Activated naive CD8-positive, alpha-beta T cell (primary cell): ENCODE results near the gene TRMT112.
"Not testable (repeated sequence)": the region's sequence is repeated elsewhere in the genome, so short reads cannot be mapped to it uniquely, and the experiment has no call there.

ENCODE experiments used
- H3K27ac Mint-ChIP-seq: one replicate; pipeline ENCODE4 v1.8.0; 2021; ENCODE audit warnings: mixed read lengths
- H3K27me3 Mint-ChIP-seq: one replicate; pipeline ENCODE4 v1.8.0; 2021; ENCODE audit warnings: mixed read lengths
- H3K36me3 Mint-ChIP-seq: one replicate; pipeline ENCODE4 v1.8.0; 2021; ENCODE audit warnings: mixed read lengths
- H3K4me1 Mint-ChIP-seq: one replicate; pipeline ENCODE4 v1.8.0; 2021; ENCODE audit warnings: low read depth, mixed read lengths
- H3K4me3 Mint-ChIP-seq: one replicate; pipeline ENCODE4 v1.8.0; 2021; ENCODE audit warnings: mild to moderate bottlenecking, mixed read lengths
- H3K9me3 Mint-ChIP-seq: one replicate; pipeline ENCODE4 v1.8.0; 2021; ENCODE audit warnings: low read depth, mixed read lengths

The TRMT112 gene

GRCh38 chr11:64314146-64314804 is 3.1 kb downstream of the TRMT112 start:
- Mint-ChIP-seq H3K9me3 (no peaks in the 10 kb centered on the region), H3K27me3 (no peaks in the 10 kb centered on the region), H3K4me1 (peaks cover 38% of the 10 kb centered on the region), H3K27ac (peak overlapping the region; percentile 66), H3K36me3 (peaks cover 10% of the 10 kb centered on the region), H3K4me3 (peak overlapping the region; percentile 44)

DNA sequence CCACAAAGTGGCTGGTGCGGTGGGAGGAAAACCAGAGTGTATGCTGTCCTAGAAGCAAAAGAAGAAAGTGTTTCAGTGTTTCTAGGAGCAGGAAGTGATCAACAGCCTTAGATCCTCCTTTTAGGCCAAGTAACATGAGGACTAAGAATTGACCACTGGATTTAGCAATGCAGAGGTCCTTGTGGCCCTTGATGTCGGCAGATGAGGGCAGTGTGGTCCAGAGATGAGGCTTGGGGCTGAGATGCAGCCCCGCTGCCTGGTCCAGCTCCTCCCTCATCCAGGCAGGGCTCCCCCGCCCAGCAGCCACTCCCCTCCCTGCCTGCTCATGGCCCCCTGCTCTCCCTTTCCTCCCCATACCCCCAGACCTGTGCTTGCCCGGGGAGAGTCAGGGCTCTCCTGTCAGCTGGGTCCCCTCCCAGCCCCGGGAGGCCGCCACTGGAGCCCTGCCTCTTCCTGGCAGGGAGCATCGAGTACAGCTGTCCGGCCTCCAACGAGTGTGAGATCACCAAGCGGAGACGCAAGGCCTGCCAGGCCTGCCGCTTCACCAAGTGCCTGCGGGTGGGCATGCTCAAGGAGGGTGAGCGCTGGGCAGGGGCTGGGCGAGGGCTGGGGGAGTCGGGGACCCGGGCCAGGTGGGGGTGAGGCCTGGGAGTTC is 3.7 kb downstream of the TRMT112 start:
- peak overlapping the region; percentile 66 for H3K27ac Mint-ChIP-seq
- peaks cover 10% of the 10 kb centered on the region for H3K36me3 Mint-ChIP-seq

DNA sequence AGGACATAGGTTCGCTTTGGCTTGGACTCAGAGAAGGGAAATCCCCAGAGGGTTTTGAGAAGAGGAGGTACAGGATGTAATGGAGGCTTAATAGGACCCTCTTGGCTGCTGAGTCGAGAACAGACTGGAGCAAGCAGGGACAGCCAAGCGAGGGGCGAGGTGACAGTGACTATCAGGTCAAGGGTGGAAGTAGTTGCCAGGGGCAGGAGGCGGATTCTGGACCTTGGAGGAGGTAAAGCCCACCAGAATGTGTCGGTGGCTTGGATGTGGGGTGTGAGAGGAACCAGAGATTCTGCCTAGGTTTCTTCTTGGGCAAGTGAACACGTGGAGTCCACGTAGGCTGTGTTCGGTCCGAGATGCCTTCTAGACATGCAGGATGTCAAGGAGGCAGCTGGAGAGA is 4.4 kb downstream of the TRMT112 start:
- Mint-ChIP-seq H3K4me1 (peaks cover 33% of the 10 kb centered on the region), H3K27me3 (no peaks in the 10 kb centered on the region), H3K36me3 (peaks cover 10% of the 10 kb centered on the region), H3K4me3 (no peak overlapping the region), H3K9me3 (no peaks in the 10 kb centered on the region), H3K27ac (peak overlapping the region; percentile 66)

More for the DNA sequence above, 3.7 kb downstream of the TRMT112 start:
- Mint-ChIP-seq H3K4me1 (peaks cover 33% of the 10 kb centered on the region), H3K4me3 (no peak overlapping the region), H3K27me3 (no peaks in the 10 kb centered on the region), H3K9me3 (no peaks in the 10 kb centered on the region)

DNA sequence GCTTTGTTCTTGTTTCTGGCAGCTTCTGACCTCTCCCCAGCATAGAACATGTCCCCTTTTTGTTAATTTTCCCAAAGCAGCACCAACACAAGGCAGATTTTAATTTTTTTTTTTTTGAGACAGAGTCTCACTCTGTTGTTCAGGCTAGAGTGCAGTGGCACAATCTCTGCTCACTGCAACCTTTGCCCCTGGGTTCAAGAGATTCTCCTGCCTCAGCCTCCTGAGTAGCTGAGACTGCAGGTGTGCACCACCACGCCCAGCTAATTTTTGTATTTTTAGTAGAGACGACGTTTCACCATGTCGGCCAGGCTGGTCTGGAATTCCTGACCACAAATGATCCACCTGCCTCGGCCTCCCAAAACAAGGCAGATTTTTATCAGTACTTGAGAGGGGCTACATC is 9.6 kb downstream of the TRMT112 start:
- not testable (repeated sequence) for H3K9me3 Mint-ChIP-seq, H3K27me3 Mint-ChIP-seq, H3K36me3 Mint-ChIP-seq
- Mint-ChIP-seq H3K4me1 (peaks cover 37% of the 10 kb centered on the region), H3K27ac (peak overlapping the region; percentile 78), H3K4me3 (peak overlapping the region; percentile 100)

DNA sequence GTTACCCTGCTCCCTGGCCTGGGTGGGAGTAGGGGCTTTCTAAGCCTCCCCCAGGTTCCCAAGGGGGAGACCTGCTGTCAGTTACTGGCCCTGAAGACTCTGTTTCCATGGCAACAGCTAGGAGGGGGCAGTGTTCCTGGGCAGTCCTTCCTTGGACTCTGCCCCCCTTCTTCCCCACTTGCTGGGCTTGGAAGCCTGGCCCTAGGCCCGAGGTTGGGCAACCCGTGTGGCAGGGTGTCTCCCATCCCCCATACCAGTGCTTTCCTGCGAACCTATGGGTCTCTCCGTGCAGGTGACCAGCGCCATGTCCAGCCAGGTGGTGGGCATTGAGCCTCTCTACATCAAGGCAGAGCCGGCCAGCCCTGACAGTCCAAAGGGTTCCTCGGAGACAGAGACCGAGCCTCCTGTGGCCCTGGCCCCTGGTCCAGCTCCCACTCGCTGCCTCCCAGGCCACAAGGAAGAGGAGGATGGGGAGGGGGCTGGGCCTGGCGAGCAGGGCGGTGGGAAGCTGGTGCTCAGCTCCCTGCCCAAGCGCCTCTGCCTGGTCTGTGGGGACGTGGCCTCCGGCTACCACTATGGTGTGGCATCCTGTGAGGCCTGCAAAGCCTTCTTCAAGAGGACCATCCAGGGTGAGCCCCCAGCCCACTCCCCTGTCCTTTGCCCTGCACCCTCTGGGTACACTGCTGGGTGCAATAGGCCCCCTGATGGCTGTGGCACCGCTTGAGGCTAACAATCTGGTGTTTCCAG is 10.3 kb downstream of the TRMT112 start:
- H3K4me1 Mint-ChIP-seq: peaks cover 32% of the 10 kb centered on the region
- peak overlapping the region; percentile 96 for H3K27ac Mint-ChIP-seq
- H3K27me3 Mint-ChIP-seq: no peaks in the 10 kb centered on the region

DNA sequence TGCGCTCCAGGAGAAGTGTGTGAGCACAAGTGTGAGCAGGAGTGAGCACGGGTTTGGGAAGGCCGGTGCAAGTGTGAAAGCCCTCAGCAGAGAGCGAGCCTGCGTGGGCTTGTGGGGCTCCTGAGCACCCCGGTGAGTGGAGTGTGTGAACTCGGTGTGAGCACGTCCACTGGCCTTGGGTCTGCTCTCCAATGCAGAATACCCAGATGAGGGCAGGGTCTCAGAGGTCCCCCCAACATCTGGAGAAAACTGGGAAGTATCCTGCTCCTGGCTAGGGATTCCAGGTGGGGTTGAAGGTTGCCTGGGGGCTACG is 10.8 kb downstream of the TRMT112 start:
- H3K27ac Mint-ChIP-seq: peak overlapping the region; percentile 96
- no peaks in the 10 kb centered on the region for H3K9me3 Mint-ChIP-seq
- H3K4me1 Mint-ChIP-seq: peaks cover 35% of the 10 kb centered on the region
- H3K4me3 Mint-ChIP-seq: peak overlapping the region; percentile 100
- no peaks in the 10 kb centered on the region for H3K27me3 Mint-ChIP-seq
- peaks cover 2% of the 10 kb centered on the region for H3K36me3 Mint-ChIP-seq

More for the DNA sequence above, 10.3 kb downstream of the TRMT112 start:
- H3K9me3 Mint-ChIP-seq: no peaks in the 10 kb centered on the region
- peak overlapping the region; percentile 100 for H3K4me3 Mint-ChIP-seq
- peaks cover 2% of the 10 kb centered on the region for H3K36me3 Mint-ChIP-seq

GRCh38 chr11:64305691-64306562 is 11.4 kb downstream of the TRMT112 start:
- peaks cover 2% of the 10 kb centered on the region for H3K36me3 Mint-ChIP-seq
- peak overlapping the region; percentile 96 for H3K27ac Mint-ChIP-seq
- H3K27me3 Mint-ChIP-seq: no peaks in the 10 kb centered on the region
- peaks cover 35% of the 10 kb centered on the region for H3K4me1 Mint-ChIP-seq
- H3K9me3 Mint-ChIP-seq: no peaks in the 10 kb centered on the region
- peak overlapping the region; percentile 100 for H3K4me3 Mint-ChIP-seq

- peaks cover 2% of the 10 kb centered on the region for H3K36me3 Mint-ChIP-seq
- peak within 1 kb of the TSS; percentile 98 for H3K27ac Mint-ChIP-seq
- peaks cover 39% of the 10 kb centered on the region for H3K4me1 Mint-ChIP-seq
- H3K4me3 Mint-ChIP-seq: peak within 1 kb of the TSS; percentile 100
- peaks cover 3% of the 10 kb centered on the region for H3K27me3 Mint-ChIP-seq
- no peaks in the 10 kb centered on the region for H3K9me3 Mint-ChIP-seq
These were observed 12.2 kb downstream of the TRMT112 start, which contains the start of gene ESRRA for GRCh38 chr11:64305075-64305690. ESRRA (plus strand) TSS chr11:64305524; CDS start chr11:64307180, 1,656 bp downstream.

- Mint-ChIP-seq H3K9me3 (no peaks in the 10 kb centered on the region), H3K4me3 (peak overlapping the region; percentile 90), H3K36me3 (peaks cover 2% of the 10 kb centered on the region), H3K27me3 (peaks cover 5% of the 10 kb centered on the region), H3K27ac (peak overlapping the region; percentile 98), H3K4me1 (peaks cover 37% of the 10 kb centered on the region)
These were observed 12.9 kb downstream of the TRMT112 start for GRCh38 chr11:64304316-64305072.

GRCh38 chr11:64304032-64304315 is 13.4 kb downstream of the TRMT112 start:
- H3K27ac Mint-ChIP-seq: peak overlapping the region; percentile 98
- H3K27me3 Mint-ChIP-seq: peaks cover 5% of the 10 kb centered on the region
- H3K4me1 Mint-ChIP-seq: peaks cover 37% of the 10 kb centered on the region
- peaks cover 2% of the 10 kb centered on the region for H3K36me3 Mint-ChIP-seq
- H3K4me3 Mint-ChIP-seq: peak overlapping the region; percentile 90
- H3K9me3 Mint-ChIP-seq: no peaks in the 10 kb centered on the region

- H3K9me3 Mint-ChIP-seq: no peaks in the 10 kb centered on the region
- peaks cover 37% of the 10 kb centered on the region for H3K4me1 Mint-ChIP-seq
- peak overlapping the region; percentile 90 for H3K4me3 Mint-ChIP-seq
- no peak overlapping the region for H3K27ac Mint-ChIP-seq
- H3K27me3 Mint-ChIP-seq: peaks cover 5% of the 10 kb centered on the region
- H3K36me3 Mint-ChIP-seq: peaks cover 2% of the 10 kb centered on the region
These were observed 14.0 kb downstream of the TRMT112 start for GRCh38 chr11:64303109-64304031.

DNA sequence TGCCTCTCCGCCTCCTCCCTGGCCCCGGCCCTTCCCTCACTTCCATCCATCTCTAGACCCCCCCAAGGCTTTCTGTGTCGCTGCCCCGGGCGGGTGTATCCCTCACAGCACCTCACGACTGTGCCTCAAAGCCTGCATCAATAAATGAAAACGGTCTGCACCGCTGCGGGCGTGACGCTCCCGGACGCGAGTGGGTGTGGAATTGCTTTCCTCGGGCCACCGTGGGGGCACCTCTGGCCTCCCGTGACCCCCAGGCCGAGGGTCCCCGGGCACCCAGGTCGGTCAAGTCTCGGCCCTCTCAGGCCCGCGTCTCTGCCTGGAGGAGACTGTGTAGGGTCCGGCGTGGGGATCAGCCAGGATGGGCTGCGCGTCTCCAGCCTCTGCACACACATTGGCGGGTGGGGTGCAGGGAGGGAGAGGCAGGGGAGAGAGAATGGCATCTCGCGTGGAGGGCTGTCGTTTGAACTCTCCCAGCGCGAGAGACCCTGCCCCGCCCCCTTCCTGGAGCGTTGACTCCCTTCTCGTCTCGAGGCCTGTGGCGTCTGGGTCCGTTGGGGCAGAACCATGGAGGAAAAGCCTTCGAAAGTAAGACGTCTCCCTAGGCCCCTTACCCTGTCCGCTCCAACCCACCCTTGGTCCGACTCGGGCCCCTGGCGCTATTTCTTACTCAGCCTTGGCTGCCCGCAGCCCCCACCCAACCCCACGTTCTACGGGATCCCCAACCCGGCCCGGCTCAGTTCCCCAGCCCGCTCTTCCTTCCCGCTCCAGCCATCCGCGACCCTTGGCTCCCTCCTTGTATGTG is 17.3 kb downstream of the TRMT112 start, which contains the start of gene CATSPERZ:
Gene CATSPERZ, plus strand, starts transcription at position 512 of the 802 bp plus-strand sequence. Its CDS starts 53 bp downstream, at position 565.
- Mint-ChIP-seq H3K27ac (no peak within 1 kb of the TSS), H3K9me3 (no peaks in the 10 kb centered on the region), H3K36me3 (no peaks in the 10 kb centered on the region), H3K4me1 (peaks cover 30% of the 10 kb centered on the region), H3K27me3 (peaks cover 27% of the 10 kb centered on the region), H3K4me3 (peak within 1 kb of the TSS; percentile 78)
